Endothelial cell of umbilical vein (primary cell): ENCODE results near the gene RPL37A.

Experiments
- EZH2 ChIP-seq: IDR thresholded peaks from 2 replicates; pipeline ENCODE4 v1.6.1; 2012; ENCODE audit warnings: borderline replicate concordance, low read depth, mild to moderate bottlenecking, moderate library complexity, low read length, inconsistent platforms; ENCODE audit not compliant: severe bottlenecking
- TF ChIP-seq, protein P1 (sequence below), 2 donors: IDR thresholded peaks; 1 replicate in 1 of 2; 2 replicates in 1 of 2; pipeline ENCODE4 v1.5.1; 2011; ENCODE audit warnings: low read length in 2 of 2, mild to moderate bottlenecking in 2 of 2, moderate library complexity in 2 of 2, control low read depth in 1 of 2, inconsistent platforms in 1 of 2, low read depth in 1 of 2; ENCODE audit not compliant: insufficient read depth in 1 of 2; ENCODE audit errors: extremely low read depth in 1 of 2
- TF ChIP-seq, protein P2 (sequence below): IDR thresholded peaks from 2 replicates; pipeline ENCODE4 v1.6.1; 2011; ENCODE audit not compliant: insufficient read depth, insufficient read length

DNA sequence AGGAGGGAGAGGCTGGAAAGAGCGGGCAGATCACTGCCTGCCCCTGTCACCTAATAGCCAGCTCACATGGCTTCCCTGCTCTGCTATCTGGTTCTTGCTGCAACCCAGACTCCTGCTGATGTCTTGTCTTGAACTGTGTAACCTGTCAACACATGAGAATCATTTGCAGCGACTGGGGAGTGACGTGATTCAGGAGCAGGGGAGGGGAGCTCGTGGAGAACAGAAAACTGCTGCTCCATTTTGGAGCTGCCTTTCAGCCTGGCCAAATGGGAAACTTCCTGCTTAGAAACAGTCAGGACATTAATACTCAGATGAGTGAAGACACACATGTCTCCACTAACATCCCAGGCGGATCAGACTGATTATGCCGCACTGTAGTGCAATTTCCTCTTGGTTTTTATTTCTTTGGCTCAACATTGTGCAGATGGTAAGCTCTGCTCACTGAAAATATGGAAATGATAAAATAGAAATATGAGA, 38.1 kb downstream of the RPL37A start:
- TF ChIP-seq EZH2 = no peak
- TF ChIP-seq, protein P1, sequence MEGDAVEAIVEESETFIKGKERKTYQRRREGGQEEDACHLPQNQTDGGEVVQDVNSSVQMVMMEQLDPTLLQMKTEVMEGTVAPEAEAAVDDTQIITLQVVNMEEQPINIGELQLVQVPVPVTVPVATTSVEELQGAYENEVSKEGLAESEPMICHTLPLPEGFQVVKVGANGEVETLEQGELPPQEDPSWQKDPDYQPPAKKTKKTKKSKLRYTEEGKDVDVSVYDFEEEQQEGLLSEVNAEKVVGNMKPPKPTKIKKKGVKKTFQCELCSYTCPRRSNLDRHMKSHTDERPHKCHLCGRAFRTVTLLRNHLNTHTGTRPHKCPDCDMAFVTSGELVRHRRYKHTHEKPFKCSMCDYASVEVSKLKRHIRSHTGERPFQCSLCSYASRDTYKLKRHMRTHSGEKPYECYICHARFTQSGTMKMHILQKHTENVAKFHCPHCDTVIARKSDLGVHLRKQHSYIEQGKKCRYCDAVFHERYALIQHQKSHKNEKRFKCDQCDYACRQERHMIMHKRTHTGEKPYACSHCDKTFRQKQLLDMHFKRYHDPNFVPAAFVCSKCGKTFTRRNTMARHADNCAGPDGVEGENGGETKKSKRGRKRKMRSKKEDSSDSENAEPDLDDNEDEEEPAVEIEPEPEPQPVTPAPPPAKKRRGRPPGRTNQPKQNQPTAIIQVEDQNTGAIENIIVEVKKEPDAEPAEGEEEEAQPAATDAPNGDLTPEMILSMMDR (IDR thresholded peaks at IDR 0.05; ENCODE audit: extremely low read depth in 1 of 2, insufficient read depth in 1 of 2, low read depth in 1 of 2, low read length in 2 of 2) = no peak
- TF ChIP-seq, protein P2, sequence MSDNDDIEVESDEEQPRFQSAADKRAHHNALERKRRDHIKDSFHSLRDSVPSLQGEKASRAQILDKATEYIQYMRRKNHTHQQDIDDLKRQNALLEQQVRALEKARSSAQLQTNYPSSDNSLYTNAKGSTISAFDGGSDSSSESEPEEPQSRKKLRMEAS = no peak
